ENCODE data around the gene TBCK. TPM values are rescaled to one million over a fixed set of nuclear protein-coding genes. Genes with fewer than 3 reads are reported as not detected.
"Not testable (repeated sequence)": the region's sequence is repeated elsewhere in the genome, so short reads cannot be mapped to it uniquely, and the experiment has no call there.

The TBCK gene
- total RNA-seq, 1 donor from 2014 or later = 25.1 TPM

- Mint-ChIP-seq H3K27ac (no peak overlapping the region), H3K4me3 (no peak overlapping the region), H3K9me3 (no peaks in the 10 kb centered on the region), H3K4me1 (ENCODE audit: low read depth) (no peaks in the 10 kb centered on the region), H3K27me3 (ENCODE audit: insufficient read depth) (no peaks in the 10 kb centered on the region), H3K36me3 (ENCODE audit: low read depth) (peaks cover 20% of the 10 kb centered on the region)
- intact Hi-C loops (cut with micrococcal nuclease) = no loop called here
- no peak for DNase-seq (ENCODE audit: low spot score)
Measured at GRCh38 chr4:106231931-106232330, 84.1 kb downstream of the TBCK start.

DNA sequence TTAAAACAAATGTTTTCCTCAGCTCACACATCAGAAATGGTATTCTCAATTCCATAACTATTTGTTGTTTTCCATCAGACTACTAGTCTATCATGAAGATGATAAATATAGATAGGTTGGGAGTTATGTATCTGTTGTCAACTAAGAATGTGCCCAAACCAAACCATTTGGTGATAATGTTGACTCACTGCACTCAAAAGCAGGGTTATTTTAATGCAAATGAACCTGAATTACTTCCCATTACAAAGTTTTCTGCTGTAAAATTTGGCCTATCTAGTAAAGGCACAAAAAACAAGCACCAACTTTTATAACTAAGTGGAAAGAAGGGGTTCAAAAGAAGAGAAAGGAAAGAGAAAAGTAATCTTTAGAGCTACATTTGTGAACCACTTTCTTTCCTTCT, 93.5 kb downstream of the TBCK start:
- Mint-ChIP-seq H3K9me3 (peaks cover 6% of the 10 kb centered on the region), H3K27ac (no peak overlapping the region), H3K36me3 (ENCODE audit: low read depth) (peaks cover 9% of the 10 kb centered on the region), H3K27me3 (ENCODE audit: insufficient read depth) (no peaks in the 10 kb centered on the region), H3K4me3 (no peak overlapping the region), H3K4me1 (ENCODE audit: low read depth) (no peaks in the 10 kb centered on the region)
- intact Hi-C loops (cut with micrococcal nuclease) = no loop called here
- DNase-seq (ENCODE audit: low spot score) = no peak

DNA sequence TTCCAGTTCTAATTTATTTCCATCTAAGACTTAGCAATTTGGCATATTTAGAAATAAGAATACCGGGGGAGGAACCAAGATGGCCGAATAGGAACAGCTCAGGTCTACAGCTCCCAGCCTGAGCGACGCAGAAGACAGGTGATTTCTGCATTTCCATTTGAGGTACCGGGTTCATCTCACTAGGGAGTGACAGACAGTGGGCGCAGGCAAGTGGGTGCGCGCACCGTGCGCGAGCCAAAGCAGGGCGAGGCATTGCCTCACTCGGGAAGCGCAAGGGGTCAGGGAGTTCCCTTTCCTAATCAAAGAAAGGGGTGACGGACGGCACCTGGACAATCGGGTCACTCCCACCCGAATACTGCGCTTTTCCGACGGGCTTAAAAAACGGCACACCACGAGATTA, 102.7 kb downstream of the TBCK start:
- intact Hi-C loops (cut with micrococcal nuclease); H3K4me1 Mint-ChIP-seq (ENCODE audit: low read depth); DNase-seq (ENCODE audit: low spot score); H3K27ac Mint-ChIP-seq; H3K9me3 Mint-ChIP-seq; H3K27me3 Mint-ChIP-seq (ENCODE audit: insufficient read depth); H3K4me3 Mint-ChIP-seq; H3K36me3 Mint-ChIP-seq (ENCODE audit: low read depth): not testable (repeated sequence)

DNA sequence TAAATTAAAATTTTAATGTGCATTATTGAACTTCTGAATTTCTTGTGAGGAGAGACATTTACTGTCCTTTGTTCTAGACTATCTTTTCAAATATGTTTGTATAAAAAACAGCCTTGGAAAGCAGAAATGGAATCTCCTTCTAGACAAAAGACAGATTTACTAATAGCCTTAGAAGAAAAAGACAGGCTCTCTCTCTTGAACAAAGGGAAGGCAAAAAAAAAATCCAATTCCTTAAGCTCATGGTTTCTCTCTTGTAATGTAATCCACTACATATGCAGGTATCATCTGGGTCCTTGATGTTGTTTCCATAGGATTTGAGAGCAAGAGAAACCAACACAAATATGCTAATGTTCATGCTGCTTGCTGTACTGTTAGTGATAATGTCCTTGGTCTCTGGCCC, 106.0 kb downstream of the TBCK start:
- H3K27me3 Mint-ChIP-seq (ENCODE audit: insufficient read depth) = no peaks in the 10 kb centered on the region
- H3K27ac Mint-ChIP-seq = no peak overlapping the region
- H3K9me3 Mint-ChIP-seq = no peaks in the 10 kb centered on the region
- H3K36me3 Mint-ChIP-seq (ENCODE audit: low read depth) = no peaks in the 10 kb centered on the region
- intact Hi-C loops (cut with micrococcal nuclease) = no loop called here
- H3K4me1 Mint-ChIP-seq (ENCODE audit: low read depth) = no peaks in the 10 kb centered on the region
- DNase-seq (ENCODE audit: low spot score) = no peak
- H3K4me3 Mint-ChIP-seq = no peak overlapping the region

GRCh38 chr4:106208481-106209460, 107.2 kb downstream of the TBCK start:
- Mint-ChIP-seq H3K4me1 (ENCODE audit: low read depth) (no peaks in the 10 kb centered on the region), H3K4me3 (no peak overlapping the region), H3K9me3 (no peaks in the 10 kb centered on the region), H3K27ac (no peak overlapping the region), H3K27me3 (ENCODE audit: insufficient read depth) (no peaks in the 10 kb centered on the region), H3K36me3 (ENCODE audit: low read depth) (no peaks in the 10 kb centered on the region)
- no peak for DNase-seq (ENCODE audit: low spot score)
- intact Hi-C loops (cut with micrococcal nuclease) = no loop called here

DNA sequence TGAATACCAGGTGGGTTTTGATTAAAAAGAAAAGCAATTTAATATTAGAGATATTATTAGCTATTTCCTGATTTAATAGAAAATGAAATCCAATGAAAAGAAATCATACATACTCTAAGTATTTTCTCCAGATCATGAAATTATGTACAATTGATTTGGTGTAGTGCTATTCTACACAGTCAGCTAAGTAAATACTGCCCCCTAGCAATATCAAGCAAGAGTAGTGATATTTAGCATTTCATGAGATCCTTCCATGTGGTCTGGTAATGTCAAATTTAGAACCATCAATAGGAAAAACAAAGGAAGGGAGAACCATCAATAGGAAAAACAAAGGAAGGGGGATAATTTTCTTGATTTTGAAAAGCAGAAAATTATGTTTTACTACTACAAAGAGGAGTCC, 114.6 kb downstream of the TBCK start:
- Mint-ChIP-seq H3K4me1 (ENCODE audit: low read depth) (no peaks in the 10 kb centered on the region), H3K27me3 (ENCODE audit: insufficient read depth) (no peaks in the 10 kb centered on the region), H3K27ac (no peak overlapping the region), H3K9me3 (no peaks in the 10 kb centered on the region), H3K4me3 (no peak overlapping the region), H3K36me3 (ENCODE audit: low read depth) (no peaks in the 10 kb centered on the region)
- intact Hi-C loops (cut with micrococcal nuclease) = no loop called here
- no peak for DNase-seq (ENCODE audit: low spot score)

- Mint-ChIP-seq H3K36me3 (ENCODE audit: low read depth) (peaks cover 8% of the 10 kb centered on the region), H3K9me3 (no peaks in the 10 kb centered on the region), H3K4me3 (no peak overlapping the region), H3K27ac (no peak overlapping the region), H3K4me1 (ENCODE audit: low read depth) (no peaks in the 10 kb centered on the region), H3K27me3 (ENCODE audit: insufficient read depth) (no peaks in the 10 kb centered on the region)
- intact Hi-C loops (cut with micrococcal nuclease) = no loop called here
- DNase-seq (ENCODE audit: low spot score) = no peak
Measured at GRCh38 chr4:106195435-106195950, 120.5 kb downstream of the TBCK start.

GRCh38 chr4:106194801-106195200, 121.2 kb downstream of the TBCK start:
- Mint-ChIP-seq H3K27ac (no peak overlapping the region), H3K4me3 (no peak overlapping the region), H3K9me3 (no peaks in the 10 kb centered on the region), H3K27me3 (ENCODE audit: insufficient read depth) (no peaks in the 10 kb centered on the region), H3K4me1 (ENCODE audit: low read depth) (no peaks in the 10 kb centered on the region), H3K36me3 (ENCODE audit: low read depth) (peaks cover 9% of the 10 kb centered on the region)
- intact Hi-C loops (cut with micrococcal nuclease) = no loop called here
- DNase-seq (ENCODE audit: low spot score) = no peak

- Mint-ChIP-seq H3K4me3 (no peak overlapping the region), H3K9me3 (no peaks in the 10 kb centered on the region), H3K36me3 (ENCODE audit: low read depth) (peaks cover 11% of the 10 kb centered on the region), H3K4me1 (ENCODE audit: low read depth) (no peaks in the 10 kb centered on the region), H3K27me3 (ENCODE audit: insufficient read depth) (no peaks in the 10 kb centered on the region), H3K27ac (no peak overlapping the region)
- intact Hi-C loops (cut with micrococcal nuclease) = no loop called here
- DNase-seq (ENCODE audit: low spot score) = no peak
Measured at GRCh38 chr4:106192131-106192530, 123.9 kb downstream of the TBCK start.

DNA sequence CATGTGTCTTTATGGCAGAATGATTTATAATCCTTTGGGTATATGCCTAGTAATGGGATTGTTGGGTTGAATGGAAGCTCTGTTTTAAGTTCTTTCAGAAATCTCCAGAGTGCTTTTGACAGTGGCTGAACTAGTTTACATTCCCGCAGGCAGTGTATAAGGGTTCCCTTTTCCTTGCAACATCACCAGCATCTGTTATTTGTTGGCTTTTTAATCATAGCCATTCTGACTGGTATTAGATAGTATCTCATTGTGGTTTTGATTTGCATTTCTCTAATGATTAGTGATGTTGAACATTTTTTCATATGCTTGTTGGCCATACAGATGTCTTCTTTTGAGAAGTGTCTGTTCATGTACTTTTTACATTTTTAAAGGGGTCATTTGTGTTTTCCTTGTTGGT, 129.8 kb downstream of the TBCK start:
- H3K4me3 Mint-ChIP-seq = no peak overlapping the region
- intact Hi-C loops (cut with micrococcal nuclease) = no loop called here
- no peak for DNase-seq (ENCODE audit: low spot score)
- H3K36me3 Mint-ChIP-seq (ENCODE audit: low read depth) = peaks cover 25% of the 10 kb centered on the region
- H3K27me3 Mint-ChIP-seq (ENCODE audit: insufficient read depth) = no peaks in the 10 kb centered on the region
- no peaks in the 10 kb centered on the region for H3K4me1 Mint-ChIP-seq (ENCODE audit: low read depth)
- no peak overlapping the region for H3K27ac Mint-ChIP-seq
- peaks cover 4% of the 10 kb centered on the region for H3K9me3 Mint-ChIP-seq

DNA sequence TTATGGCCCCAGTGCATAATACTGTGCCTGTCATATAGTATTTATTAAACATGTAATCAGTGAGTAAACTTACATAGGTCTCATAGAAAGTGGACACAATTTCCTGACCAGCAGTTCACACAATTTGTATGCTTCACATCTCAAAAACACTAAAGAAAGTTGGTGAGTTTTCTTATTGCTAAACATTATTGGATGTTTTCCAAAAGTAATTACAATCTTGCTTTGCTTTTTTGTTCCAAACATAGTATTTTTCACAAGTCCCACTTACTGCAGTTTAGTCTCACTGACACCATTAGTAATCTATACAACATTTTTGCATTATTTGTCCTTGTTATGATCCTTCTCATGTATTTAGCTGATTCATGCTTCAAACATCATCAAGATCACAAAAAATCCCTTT, 132.5 kb downstream of the TBCK start:
- Mint-ChIP-seq H3K9me3 (peaks cover 4% of the 10 kb centered on the region), H3K27ac (no peak overlapping the region), H3K4me1 (ENCODE audit: low read depth) (no peaks in the 10 kb centered on the region), H3K27me3 (ENCODE audit: insufficient read depth) (no peaks in the 10 kb centered on the region), H3K36me3 (ENCODE audit: low read depth) (peaks cover 19% of the 10 kb centered on the region), H3K4me3 (no peak overlapping the region)
- DNase-seq (ENCODE audit: low spot score) = no peak
- intact Hi-C loops (cut with micrococcal nuclease) = no loop called here

GRCh38 chr4:106172861-106173260, 143.1 kb downstream of the TBCK start:
- no peak for DNase-seq (ENCODE audit: low spot score)
- H3K27ac Mint-ChIP-seq = no peak overlapping the region
- intact Hi-C loops (cut with micrococcal nuclease) = no loop called here
- H3K36me3 Mint-ChIP-seq (ENCODE audit: low read depth) = peaks cover 5% of the 10 kb centered on the region
- no peak overlapping the region for H3K4me3 Mint-ChIP-seq
- no peaks in the 10 kb centered on the region for H3K4me1 Mint-ChIP-seq (ENCODE audit: low read depth)
- H3K27me3 Mint-ChIP-seq (ENCODE audit: insufficient read depth) = no peaks in the 10 kb centered on the region
- no peaks in the 10 kb centered on the region for H3K9me3 Mint-ChIP-seq

GRCh38 chr4:106165351-106166010, 150.5 kb downstream of the TBCK start:
- DNase-seq (ENCODE audit: low spot score) = no peak
- Mint-ChIP-seq H3K9me3 (peaks cover 7% of the 10 kb centered on the region), H3K27ac (no peak overlapping the region), H3K4me3 (no peak overlapping the region), H3K27me3 (ENCODE audit: insufficient read depth) (no peaks in the 10 kb centered on the region), H3K36me3 (ENCODE audit: low read depth) (peaks cover 12% of the 10 kb centered on the region), H3K4me1 (ENCODE audit: low read depth) (no peaks in the 10 kb centered on the region)
- intact Hi-C loops (cut with micrococcal nuclease) = no loop called here

Measured in activated T-helper 1 cell treated with anti-CD3 and anti-CD28 coated beads, Interleukin-12 subunit alpha, Interleukin-12 subunit beta, Interleukin-2, Interleukin-4 antibody, amounts not matched to agents 30 ng/mL and 10 ng/mL and 1 ng/mL, durations not matched to agents 14 hours and 24 hours and 36 hours (primary cell).